ENCODE measurements around the gene SDR42E1.

SDR42E1 gene

GRCh38 chr16:82008957-82009592 is 2.2 kb downstream of the SDR42E1 start:
- no peak for DNase-seq (ENCODE audit: extremely low read depth, low read depth)
- TF ChIP-seq CTCF (IDR thresholded peaks at IDR 0.05; ENCODE audit: low read depth, low read length, missing control alignments) = no peak
- no peak overlapping the region for H3K4me3 ChIP-seq (replicated peaks; ENCODE audit: low read depth, low read length)

DNA sequence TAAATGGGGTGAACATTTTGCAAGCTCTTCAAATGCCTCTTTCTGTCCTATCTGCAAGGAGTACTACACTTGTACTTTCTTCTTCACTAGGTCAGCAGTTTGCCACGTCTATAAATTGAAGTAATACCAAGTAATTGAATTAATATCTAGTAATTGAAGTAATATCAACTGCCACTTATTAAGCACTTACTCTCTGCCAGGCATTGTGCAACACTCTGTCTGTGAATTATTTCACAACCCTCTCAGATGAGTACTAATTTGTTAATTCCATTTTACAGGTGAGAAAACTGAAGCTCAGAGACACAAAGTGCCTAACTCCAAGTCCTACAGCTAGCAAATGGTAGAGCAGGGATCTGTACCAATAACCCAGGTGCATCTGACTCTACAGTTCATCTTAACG is 4.1 kb downstream of the SDR42E1 start:
- no peak for TF ChIP-seq CTCF (IDR thresholded peaks at IDR 0.05; ENCODE audit: low read depth, low read length, missing control alignments)
- H3K4me3 ChIP-seq (replicated peaks; ENCODE audit: low read depth, low read length) = no peak overlapping the region
- no peak for DNase-seq (ENCODE audit: extremely low read depth, low read depth)

DNA sequence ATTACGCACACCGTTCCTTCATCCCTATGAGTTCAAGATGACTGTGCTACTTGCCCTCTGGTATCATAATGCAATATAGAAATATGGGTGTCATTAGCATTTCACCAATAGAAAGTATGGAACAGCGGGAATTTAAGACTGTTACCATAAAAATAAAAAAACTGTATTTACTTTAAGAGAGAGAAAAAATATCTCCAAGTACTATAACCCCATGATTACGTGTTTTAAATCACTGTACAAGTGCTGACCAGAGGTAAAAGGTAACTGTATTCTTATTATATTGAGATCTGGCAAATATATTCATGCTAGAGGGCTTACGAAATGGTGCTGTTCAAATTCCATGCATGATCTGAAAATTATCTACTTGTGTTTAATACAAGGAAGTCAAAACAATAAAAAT is 5.2 kb downstream of the SDR42E1 start:
- TF ChIP-seq CTCF (IDR thresholded peaks at IDR 0.05; ENCODE audit: low read depth, low read length, missing control alignments) = no peak
- no peak for DNase-seq (ENCODE audit: extremely low read depth, low read depth)
- no peak overlapping the region for H3K4me3 ChIP-seq (replicated peaks; ENCODE audit: low read depth, low read length)

DNA sequence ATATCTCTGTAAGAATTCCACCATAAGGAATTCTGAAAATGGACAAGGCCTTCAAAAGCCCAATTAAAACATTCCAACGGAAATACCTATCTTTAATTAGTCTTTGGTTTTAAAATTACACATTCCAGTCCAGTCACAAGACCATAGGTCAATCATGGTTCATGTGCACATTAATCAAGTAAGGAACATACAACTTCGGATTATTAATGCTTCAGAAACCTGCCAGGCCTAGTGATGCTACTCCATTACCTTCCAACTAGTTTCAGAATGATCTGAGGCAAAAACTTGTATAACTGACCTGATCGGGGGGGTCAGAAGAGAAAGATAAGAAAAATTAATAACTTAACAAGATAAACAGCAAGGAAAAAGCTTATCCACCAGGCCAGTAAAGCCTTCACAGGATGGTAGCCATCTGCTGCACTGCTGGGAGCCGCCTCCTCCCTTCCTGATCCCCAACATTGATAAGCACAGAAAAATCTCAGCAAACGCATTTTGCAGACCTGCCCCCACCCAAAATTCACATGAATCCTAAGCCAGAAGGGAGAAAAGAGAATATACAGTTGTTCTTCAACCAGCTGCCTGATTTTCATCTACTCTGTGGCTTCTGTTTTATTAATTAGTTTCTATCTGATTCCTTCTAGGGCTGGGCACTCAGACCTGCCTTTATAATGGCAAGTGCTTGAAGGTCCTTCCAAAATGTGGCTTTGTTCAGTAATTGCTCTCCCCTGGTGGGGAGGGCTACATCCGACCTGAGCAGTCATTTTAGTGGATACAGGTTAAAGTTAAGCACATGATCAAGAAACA is 6.0 kb downstream of the SDR42E1 start:
- H3K4me3 ChIP-seq (replicated peaks; ENCODE audit: low read depth, low read length) = no peak overlapping the region
- no peak for TF ChIP-seq CTCF (IDR thresholded peaks at IDR 0.05; ENCODE audit: low read depth, low read length, missing control alignments)
- no peak for DNase-seq (ENCODE audit: extremely low read depth, low read depth)

DNA sequence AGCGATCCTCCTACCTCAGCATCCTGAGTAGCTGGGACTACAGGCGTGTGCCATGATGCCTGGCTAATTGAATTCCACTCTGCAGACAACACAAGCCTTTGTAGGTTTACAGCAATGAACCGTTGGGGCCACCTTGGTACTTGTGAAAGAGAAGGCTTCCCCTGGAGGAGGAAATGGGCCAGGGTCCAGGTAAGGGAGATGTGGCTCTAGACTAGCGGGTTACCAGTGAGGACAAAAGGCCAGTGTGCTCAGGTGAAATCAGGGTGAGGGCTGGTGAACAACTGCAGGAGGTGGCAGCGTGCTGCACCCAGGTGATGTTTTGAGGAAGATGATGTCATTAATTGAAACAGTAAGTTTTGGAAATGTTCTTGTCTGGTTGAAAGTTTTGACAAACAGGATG is 6.7 kb downstream of the SDR42E1 start:
- no peak for DNase-seq (ENCODE audit: extremely low read depth, low read depth)
- TF ChIP-seq CTCF (IDR thresholded peaks at IDR 0.05; ENCODE audit: low read depth, low read length, missing control alignments) = no peak
- H3K4me3 ChIP-seq (replicated peaks; ENCODE audit: low read depth, low read length) = no peak overlapping the region

- no peak for TF ChIP-seq CTCF (IDR thresholded peaks at IDR 0.05; ENCODE audit: low read depth, low read length, missing control alignments)
- H3K4me3 ChIP-seq (replicated peaks; ENCODE audit: low read depth, low read length) = no peak overlapping the region
These were observed 8.4 kb downstream of the SDR42E1 start for GRCh38 chr16:82002831-82003230.

More at GRCh38 chr16:82002831-82003230, 8.4 kb downstream of the SDR42E1 start:
- no peak for DNase-seq (ENCODE audit: extremely low read depth, low read depth)
